Right kidney (tissue), 9 donors: ENCODE data around the gene BCL7C.
A peak's percentile ranks its signal among the peaks of the same experiment; 100 is the strongest.
"Not testable (repeated sequence)": the region's sequence is repeated elsewhere in the genome, so short reads cannot be mapped to it uniquely, and the experiment has no call there.

ENCODE experiments used
- DNase-seq: peaks from one replicate; pipeline ENCODE4 v3.0.0-alpha.2; 2016
- long read RNA-seq, 8 donors: transcript quantifications; one replicate each; lab custom pipeline, GENCODE V29; 2026

The BCL7C gene
- long read RNA-seq, donor 1, transcript BCL7C-201 (6 exons, 1,740 nt) = major isoform, 44 of 110 reads
- long read RNA-seq, donor 1, partial matches to known transcripts = 50 of 110 reads
- long read RNA-seq, donor 1, other reads (novel, unspliced or antisense) = 12 of 110 reads
- long read RNA-seq, donor 2, transcript BCL7C-201 (6 exons, 1,740 nt) = major isoform, 28 of 75 reads
- long read RNA-seq, donor 2, partial matches to known transcripts = 46 of 75 reads
- long read RNA-seq, donor 2, other reads (novel, unspliced or antisense) = 0 of 75 reads
- long read RNA-seq, donor 3, transcript BCL7C-201 (6 exons, 1,740 nt) = major isoform, 14 of 22 reads
- long read RNA-seq, donor 3, partial matches to known transcripts = 6 of 22 reads
- long read RNA-seq, donor 3, other reads (novel, unspliced or antisense) = 0 of 22 reads
- long read RNA-seq, donor 4, transcript BCL7C-201 (6 exons, 1,740 nt) = major isoform, 29 of 54 reads
- long read RNA-seq, donor 4, partial matches to known transcripts = 22 of 54 reads
- long read RNA-seq, donor 4, other reads (novel, unspliced or antisense) = 0 of 54 reads
- long read RNA-seq, donor 5, transcript BCL7C-201 (6 exons, 1,740 nt) = major isoform, 43 of 64 reads
- long read RNA-seq, donor 5, partial matches to known transcripts = 11 of 64 reads
- long read RNA-seq, donor 5, other reads (novel, unspliced or antisense) = 8 of 64 reads
- long read RNA-seq, donor 6, transcript BCL7C-201 (6 exons, 1,740 nt) = major isoform, 30 of 102 reads
- long read RNA-seq, donor 6, partial matches to known transcripts = 68 of 102 reads
- long read RNA-seq, donor 6, other reads (novel, unspliced or antisense) = 0 of 102 reads
- long read RNA-seq, donor 7 = 0 reads
- long read RNA-seq, donor 8, transcript BCL7C-201 (6 exons, 1,740 nt) = major isoform, 43 of 81 reads
- long read RNA-seq, donor 8, partial matches to known transcripts = 32 of 81 reads
- long read RNA-seq, donor 8, other reads (novel, unspliced or antisense) = 5 of 81 reads

- peak; percentile 83 for DNase-seq
Measured at GRCh38 chr16:30893744-30894539, at the start of gene BCL7C. Gene BCL7C (minus strand): TSS chr16:30894077. CDS start chr16:30893944, 133 bp downstream.

GRCh38 chr16:30942426-30942806, 48.5 kb upstream of the BCL7C start:
- DNase-seq = no peak

DNA sequence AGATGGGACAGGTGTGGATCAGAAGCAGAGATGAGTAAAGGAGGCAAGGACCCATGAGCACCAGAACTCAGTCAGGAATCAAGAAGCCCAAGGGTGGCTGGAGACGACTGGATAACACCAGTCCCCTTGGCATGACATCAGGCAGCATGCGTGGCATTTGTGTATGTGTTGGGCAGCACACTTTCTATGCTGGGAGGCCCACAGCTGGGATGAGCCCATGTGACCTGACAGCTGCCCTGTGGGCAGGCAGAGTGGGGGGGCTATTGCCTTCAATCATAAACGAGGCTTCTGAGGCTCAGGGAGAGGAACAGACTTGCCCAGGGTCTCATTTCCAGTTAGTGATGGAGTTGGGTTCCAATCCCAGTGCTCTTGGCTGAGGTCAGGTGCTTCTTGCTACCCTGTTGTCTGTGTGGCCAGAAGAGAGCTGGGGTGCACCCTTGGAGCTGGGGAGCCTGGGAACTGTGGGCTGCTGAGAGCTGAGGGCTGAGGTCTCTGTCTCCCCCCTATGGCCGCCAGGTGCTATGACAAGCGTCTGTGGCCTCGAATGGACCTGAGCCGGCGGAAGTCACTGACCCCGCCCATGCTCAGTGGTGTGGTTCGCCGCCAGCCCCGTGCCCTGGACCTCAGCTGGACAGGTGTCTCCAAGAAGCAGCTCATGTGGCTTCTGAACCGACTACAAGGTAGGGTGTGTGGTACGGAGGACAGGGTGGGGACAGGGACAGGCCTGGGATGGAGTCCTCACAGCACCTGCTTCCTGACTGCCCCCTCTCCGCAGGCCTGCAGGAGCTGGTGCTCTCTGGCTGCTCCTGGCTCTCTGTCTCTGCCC, 47.9 kb upstream of the BCL7C start:
- peak; percentile 62 for DNase-seq

DNA sequence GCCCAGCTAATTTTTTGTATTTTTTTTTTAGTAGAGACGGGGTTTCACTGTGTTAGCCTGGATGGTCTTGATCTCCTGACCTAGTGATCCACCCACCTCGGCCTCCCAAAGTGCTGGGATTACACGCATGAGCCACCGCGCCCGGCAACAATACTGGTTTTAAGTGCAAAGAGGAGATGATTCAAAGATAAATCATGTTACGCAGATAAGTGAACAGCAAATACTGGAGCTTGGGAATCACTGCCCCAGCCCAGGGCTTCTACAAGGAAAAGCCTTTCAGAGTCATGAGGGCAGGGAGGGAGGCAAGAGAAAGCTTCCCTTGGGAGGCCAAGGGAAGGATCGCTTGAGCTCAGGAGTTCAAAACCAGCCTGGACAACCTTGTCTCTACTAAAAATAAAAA, 45.7 kb upstream of the BCL7C start:
- DNase-seq = not testable (repeated sequence)

DNA sequence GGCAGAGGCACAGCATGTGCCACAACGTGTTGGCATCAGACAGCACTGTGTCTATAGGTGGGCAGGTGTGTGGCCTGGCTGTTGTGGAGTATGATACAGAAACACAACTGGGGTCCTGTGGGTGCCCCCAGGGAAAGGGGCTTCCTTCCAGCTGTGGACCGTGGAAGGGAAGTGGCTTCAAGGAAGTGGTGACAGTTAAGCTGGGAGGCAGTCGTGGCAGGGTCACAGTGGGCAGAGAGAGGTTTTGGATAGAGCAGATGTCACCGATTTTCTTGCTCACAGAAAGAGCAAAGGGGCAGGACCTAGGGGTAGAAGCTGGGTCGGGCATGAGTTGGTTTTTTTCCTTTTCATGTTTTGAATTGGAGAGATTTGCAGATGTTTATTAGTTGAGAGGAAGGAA, 43.8 kb upstream of the BCL7C start:
- no peak for DNase-seq

- DNase-seq = no peak
Measured at GRCh38 chr16:30934827-30935557, 41.1 kb upstream of the BCL7C start.

DNA sequence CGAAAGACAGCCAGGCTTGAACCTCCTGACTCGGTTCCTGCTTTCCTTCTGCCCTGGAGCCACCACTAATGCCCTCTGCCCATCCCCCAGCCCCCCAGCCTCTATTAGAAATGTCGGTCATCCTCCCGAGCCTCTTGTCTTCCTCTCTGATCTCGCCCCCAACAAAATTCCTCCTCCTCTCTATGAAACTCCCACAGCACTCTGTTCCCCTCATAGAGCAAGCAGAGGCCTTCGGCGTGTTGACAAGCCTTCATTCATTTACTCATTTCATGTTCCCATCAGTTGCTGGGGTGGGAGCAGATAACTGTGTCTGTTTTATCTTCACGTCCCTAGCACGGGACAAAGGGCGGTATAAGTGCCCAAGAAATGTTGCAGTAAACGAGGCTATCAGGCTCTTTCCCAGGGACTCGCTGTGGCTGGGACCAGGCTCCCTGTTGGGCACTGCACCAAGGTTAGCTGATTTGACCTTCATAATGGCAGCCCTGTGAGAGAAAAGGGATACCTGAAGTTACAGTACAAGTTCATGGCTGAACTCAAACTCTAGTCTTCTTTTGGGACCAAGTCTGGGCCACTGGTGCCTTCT, 37.3 kb upstream of the BCL7C start:
- DNase-seq = no peak

- DNase-seq = no peak
Measured at GRCh38 chr16:30930160-30930571, 36.3 kb upstream of the BCL7C start.

- DNase-seq = no peak
Measured at GRCh38 chr16:30929167-30929566, 35.3 kb upstream of the BCL7C start.

DNA sequence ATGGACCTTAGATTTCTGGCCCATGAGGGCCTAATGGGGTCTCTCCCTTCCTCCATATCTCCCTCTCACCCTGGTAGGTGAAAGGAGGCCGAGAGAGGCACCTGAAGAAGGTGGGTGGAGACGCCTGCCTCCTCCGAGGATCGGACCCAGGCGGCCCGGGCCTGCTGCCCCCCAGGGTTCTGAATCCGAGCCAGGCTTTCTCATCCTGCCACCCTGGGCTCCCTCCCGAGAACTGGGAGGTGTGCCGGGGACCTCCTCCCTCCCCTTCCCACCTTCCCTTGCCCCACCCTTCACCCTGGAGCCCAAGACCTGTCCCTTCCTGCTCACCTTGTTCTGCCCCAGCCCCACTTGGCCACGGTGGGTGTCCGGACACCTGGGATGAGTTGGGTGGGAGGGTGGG, 34.5 kb upstream of the BCL7C start:
- no peak for DNase-seq

DNA sequence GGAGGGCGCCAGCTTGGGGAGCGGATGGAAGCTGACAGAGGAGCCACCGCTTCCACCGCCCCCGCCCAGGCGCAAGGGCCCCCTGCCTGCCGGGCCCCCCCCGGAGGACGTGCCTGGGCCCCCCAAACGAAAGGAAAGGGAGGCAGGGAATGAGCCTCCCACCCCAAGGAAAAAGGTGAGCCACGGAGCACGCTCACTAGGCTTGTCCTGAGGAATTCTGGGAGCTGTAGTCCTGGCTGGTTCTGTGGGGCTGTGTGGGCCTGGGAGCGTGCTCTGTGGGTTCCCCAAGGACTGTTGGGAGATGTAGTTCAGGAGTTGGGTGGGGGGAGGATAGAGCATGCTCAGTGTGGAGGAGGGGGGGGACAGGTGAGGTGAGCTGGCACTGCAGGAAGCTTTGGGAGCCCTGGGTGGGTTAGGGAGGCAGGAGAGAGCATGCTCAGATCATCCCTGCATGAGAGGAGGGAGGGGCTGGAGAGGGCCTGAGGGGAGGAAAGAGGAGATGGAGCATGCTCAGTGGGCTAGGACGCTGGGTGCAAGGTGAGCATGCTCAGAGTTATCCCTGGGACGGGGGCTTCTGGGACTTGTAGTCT, 34.0 kb upstream of the BCL7C start:
- peak; percentile 48 for DNase-seq

DNA sequence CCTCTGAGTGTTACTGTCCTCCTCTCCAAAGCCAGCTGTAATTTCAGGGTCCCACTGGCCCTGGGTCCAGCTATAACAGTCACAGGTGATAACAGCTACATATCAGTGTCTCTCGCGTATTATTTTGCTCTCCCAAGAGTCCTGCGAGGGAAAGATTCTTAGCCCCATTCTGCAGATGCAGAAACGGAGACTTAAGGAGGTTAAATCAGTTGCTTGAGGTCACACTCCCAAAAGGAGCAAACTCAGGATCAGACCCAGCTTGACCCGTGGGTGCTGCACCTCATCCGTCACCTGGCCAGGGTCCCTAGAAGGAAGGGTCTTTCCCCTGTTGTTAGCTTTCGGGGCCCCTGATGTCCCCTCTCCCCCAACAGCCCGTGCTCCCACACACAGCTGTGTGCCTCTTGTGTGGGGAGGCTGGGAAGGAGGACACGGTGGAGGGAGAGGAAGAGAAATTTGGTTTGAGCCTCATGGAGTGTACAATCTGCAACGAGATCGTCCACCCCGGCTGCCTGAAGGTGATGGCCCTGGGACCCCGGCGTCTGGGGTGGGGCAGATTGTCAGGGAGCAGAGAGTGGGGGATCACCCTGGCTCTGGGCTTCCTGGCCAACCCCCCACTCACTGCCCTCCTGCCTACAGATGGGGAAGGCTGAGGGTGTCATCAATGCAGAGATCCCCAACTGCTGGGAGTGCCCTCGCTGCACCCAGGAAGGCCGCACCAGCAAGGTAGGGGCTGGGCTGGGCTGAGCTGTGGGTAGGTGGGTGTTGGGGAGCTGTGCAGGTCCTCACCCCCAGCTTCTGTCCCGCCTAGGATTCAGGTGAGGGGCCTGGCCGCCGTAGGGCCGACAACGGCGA, 33.3 kb upstream of the BCL7C start:
- no peak for DNase-seq

- DNase-seq = no peak
Measured at GRCh38 chr16:30925995-30926811, 32.3 kb upstream of the BCL7C start.

GRCh38 chr16:30925632-30925987, 31.7 kb upstream of the BCL7C start:
- DNase-seq = no peak

- no peak for DNase-seq
Measured at GRCh38 chr16:30924913-30925631, 31.2 kb upstream of the BCL7C start.

GRCh38 chr16:30924076-30924912, 30.4 kb upstream of the BCL7C start:
- no peak for DNase-seq
